ENCODE data around the gene MTOR. TPM values are rescaled to one million over a fixed set of nuclear protein-coding genes. Genes with fewer than 3 reads are reported as not detected.
"Not testable (repeated sequence)": the region's sequence is repeated elsewhere in the genome, so short reads cannot be mapped to it uniquely, and the experiment has no call there.

The MTOR gene
- 33.6 and 45.2 TPM in 2 replicates for total RNA-seq (2014; rRNA removed; shearing (Covaris generic))
- 14.7 and 16.8 TPM in 2 replicates for polyA plus RNA-seq (2015; cell fraction: cytosol; rRNA removed)
- 60.2 and 72.4 TPM in 2 replicates for polyA plus RNA-seq (2015; cell fraction: nucleus; rRNA removed)

- peak; percentile 100 for DNase-seq (ENCODE audit: low read depth)
These were observed at the start of gene MTOR for GRCh38 chr1:11262171-11263049. Gene MTOR, minus strand, starts transcription at chr1:11262551. Its CDS starts 3,142 bp downstream, at chr1:11259409.

- DNase-seq (ENCODE audit: low read depth): no peak
These were observed 47.0 kb upstream of the MTOR start for GRCh38 chr1:11309385-11309784.

GRCh38 chr1:11308699-11309224 lies 46.4 kb upstream of the MTOR start:
- no peak for DNase-seq (ENCODE audit: low read depth)

GRCh38 chr1:11307852-11308251 lies 45.5 kb upstream of the MTOR start:
- no peak for DNase-seq (ENCODE audit: low read depth)

GRCh38 chr1:11305516-11305915 lies 43.2 kb upstream of the MTOR start:
- not testable (repeated sequence) for DNase-seq (ENCODE audit: low read depth)

- DNase-seq (ENCODE audit: low read depth): no peak
These were observed 40.0 kb upstream of the MTOR start for GRCh38 chr1:11302366-11302765.

GRCh38 chr1:11301601-11302000 lies 39.2 kb upstream of the MTOR start:
- no peak for DNase-seq (ENCODE audit: low read depth)

GRCh38 chr1:11299225-11299574 lies 36.8 kb upstream of the MTOR start:
- no peak for DNase-seq (ENCODE audit: low read depth)

- no peak for DNase-seq (ENCODE audit: low read depth)
These were observed 36.3 kb upstream of the MTOR start for GRCh38 chr1:11298390-11299224.

GRCh38 chr1:11297774-11298173 lies 35.4 kb upstream of the MTOR start:
- not testable (repeated sequence) for DNase-seq (ENCODE audit: low read depth)

- DNase-seq (ENCODE audit: low read depth): no peak
These were observed 33.6 kb upstream of the MTOR start for GRCh38 chr1:11295905-11296304.

- DNase-seq (ENCODE audit: low read depth): no peak
These were observed 32.6 kb upstream of the MTOR start for GRCh38 chr1:11294951-11295350.

GRCh38 chr1:11293856-11294255 lies 31.5 kb upstream of the MTOR start:
- no peak for DNase-seq (ENCODE audit: low read depth)

GRCh38 chr1:11291049-11291448 lies 28.7 kb upstream of the MTOR start:
- no peak for DNase-seq (ENCODE audit: low read depth)

GRCh38 chr1:11289064-11289463 lies 26.7 kb upstream of the MTOR start:
- no peak for DNase-seq (ENCODE audit: low read depth)

- DNase-seq (ENCODE audit: low read depth): no peak
These were observed 24.5 kb upstream of the MTOR start for GRCh38 chr1:11286735-11287410.

- no peak for DNase-seq (ENCODE audit: low read depth)
These were observed 23.8 kb upstream of the MTOR start for GRCh38 chr1:11285883-11286734.

GRCh38 chr1:11284784-11285183 lies 22.4 kb upstream of the MTOR start:
- DNase-seq (ENCODE audit: low read depth): no peak

- DNase-seq (ENCODE audit: low read depth): no peak
These were observed 20.8 kb upstream of the MTOR start for GRCh38 chr1:11283151-11283550.

Measured in HT1080 (cell line).